Measurements from ENCODE around the gene TASP1.
A peak's percentile ranks its signal among the peaks of the same experiment; 100 is the strongest.
"Not testable (repeated sequence)": the region's sequence is repeated elsewhere in the genome, so short reads cannot be mapped to it uniquely, and the experiment has no call there.

The TASP1 gene, protein sequence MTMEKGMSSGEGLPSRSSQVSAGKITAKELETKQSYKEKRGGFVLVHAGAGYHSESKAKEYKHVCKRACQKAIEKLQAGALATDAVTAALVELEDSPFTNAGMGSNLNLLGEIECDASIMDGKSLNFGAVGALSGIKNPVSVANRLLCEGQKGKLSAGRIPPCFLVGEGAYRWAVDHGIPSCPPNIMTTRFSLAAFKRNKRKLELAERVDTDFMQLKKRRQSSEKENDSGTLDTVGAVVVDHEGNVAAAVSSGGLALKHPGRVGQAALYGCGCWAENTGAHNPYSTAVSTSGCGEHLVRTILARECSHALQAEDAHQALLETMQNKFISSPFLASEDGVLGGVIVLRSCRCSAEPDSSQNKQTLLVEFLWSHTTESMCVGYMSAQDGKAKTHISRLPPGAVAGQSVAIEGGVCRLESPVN

DNA sequence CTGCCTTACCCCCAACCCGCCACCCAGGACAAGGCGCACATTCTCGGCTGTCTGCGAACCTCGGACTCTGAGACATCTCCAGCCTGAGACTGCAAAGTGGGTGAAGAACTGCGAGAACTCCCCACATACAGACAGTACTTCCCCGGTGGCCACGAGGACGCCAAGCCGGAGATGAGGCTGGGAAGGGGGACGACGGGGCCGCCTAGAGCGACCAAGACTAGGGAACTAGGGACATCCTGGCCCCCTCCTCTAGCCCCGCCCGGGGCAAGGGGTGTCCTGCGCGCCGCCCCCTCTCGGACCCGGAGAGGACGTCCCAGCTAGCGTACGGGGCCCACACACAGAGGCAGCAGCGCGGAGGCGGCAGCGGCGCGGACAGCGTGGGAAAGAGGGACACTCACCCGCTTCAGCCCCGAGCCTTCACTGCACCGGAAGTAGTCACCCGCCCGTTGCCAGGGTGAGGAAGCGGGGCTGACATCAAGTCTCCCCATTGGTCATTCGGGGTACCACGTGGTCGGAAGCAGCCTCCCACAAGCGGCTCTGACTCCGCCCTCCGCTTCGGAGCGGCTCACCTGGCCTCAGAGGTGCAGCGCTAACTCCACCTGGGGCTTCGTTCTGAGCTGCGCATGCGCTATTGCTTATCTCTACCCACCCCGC lies at the start of gene TASP1:
TASP1 (minus strand) TSS at position 437 of the 654 bp plus-strand sequence. CDS start 8,854 bp downstream, outside the sequence.
- H3K4me3 ChIP-seq, result peak within 1 kb of the TSS; percentile 65 to 96 (median 87)
- peak within 1 kb of the TSS in 20 of 21 experiments; percentile 40 to 94 (median 86) for H3K27ac ChIP-seq

DNA sequence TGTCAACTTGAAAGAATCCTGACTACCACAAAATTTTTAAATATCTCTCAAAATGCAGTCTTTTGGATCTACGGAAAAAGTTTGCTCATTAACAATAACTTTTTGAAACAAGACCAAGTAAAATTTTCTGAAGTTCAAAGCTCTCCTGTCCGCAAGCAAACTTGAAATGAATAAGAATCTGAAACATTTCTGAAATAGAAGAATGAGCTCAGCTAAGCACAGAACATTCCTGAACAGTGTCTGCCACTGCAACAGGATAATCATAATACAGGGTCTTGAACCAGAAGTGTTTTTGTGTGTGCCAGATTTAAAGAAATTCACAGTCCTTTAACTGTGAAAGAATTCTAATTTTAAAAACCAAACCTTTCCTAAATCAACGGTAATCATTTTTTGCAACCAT lies 49.1 kb upstream of the TASP1 start:
- peak overlapping the region in 1 of 21 experiments; percentile 36 for H3K27ac ChIP-seq

DNA sequence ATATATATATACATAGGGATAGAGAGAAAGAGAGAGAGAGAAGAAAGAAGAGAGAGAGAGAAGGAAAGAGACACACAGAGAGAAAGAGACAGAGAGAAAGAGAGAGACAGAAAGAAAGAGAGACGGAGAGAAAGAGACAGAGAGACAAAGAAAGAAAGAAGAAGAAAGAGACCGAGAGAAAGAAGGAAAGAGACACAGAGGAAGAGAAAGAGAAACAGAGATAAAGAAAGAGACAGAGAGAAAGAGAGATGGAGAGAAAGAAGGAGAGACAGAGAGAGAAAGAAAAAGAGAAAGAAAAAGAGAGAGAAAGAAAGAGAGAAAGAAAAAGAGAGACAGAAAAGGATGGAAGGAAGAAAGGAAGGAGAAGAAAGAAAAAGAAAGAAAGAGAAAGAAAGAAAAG lies 46.9 kb upstream of the TASP1 start:
- Histone ChIP-seq H3K4me3 (no peak overlapping the region), H3K27ac (no peak overlapping the region)

More for the DNA sequence above, 49.1 kb upstream of the TASP1 start:
- no peak overlapping the region for H3K4me3 ChIP-seq

DNA sequence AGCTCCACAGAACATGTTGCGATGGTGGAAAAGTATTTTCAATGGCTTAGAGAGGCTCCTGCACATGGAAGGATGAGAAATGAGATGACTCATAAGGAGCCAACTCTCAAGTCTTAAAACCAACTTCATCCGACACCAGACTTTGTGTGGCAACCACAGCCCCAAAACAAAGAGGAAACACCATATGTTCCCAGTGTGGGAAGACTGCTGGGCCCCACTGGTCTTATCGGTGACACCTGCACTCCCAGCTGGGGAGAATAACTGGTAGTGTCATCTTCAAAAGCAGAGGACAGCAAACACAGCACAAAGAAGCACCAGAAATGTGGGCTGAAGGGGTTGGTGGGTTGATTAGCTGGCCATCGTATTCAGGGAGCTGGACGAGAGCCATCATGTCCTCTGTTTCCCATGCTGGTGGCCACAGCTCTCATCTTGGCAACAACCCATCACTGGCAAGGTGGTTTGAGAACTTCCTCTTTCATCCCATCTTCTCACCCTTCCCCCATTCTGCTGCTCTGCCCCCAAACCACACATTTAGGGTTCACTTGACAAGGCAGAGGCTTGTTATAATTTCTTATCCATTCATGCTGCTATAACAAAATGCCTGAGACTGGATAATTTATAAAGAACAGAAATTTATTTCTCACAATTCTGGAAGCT lies 46.0 kb upstream of the TASP1 start:
- H3K27ac ChIP-seq, result no peak overlapping the region
- H3K4me3 ChIP-seq, result no peak overlapping the region

DNA sequence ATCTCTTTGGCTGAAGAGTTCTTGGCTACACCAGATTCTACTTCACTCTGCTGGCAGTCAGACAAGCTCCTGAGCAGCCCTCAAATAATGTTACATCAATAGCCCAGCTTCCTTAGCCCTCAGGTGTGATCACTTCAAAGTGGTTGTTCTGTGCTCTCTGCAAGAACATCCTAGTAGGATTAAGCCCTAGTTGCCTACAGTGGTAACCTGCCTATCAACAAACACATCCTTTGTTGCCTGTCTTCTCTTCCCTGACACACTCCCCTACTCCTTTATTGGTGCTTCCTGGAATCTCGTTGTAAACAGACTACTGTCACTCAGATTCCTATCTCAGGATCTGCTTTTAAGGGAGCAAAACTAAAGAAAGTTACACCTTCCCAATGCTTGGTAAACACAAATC lies 45.1 kb upstream of the TASP1 start:
- H3K4me3 ChIP-seq, result no peak overlapping the region

DNA sequence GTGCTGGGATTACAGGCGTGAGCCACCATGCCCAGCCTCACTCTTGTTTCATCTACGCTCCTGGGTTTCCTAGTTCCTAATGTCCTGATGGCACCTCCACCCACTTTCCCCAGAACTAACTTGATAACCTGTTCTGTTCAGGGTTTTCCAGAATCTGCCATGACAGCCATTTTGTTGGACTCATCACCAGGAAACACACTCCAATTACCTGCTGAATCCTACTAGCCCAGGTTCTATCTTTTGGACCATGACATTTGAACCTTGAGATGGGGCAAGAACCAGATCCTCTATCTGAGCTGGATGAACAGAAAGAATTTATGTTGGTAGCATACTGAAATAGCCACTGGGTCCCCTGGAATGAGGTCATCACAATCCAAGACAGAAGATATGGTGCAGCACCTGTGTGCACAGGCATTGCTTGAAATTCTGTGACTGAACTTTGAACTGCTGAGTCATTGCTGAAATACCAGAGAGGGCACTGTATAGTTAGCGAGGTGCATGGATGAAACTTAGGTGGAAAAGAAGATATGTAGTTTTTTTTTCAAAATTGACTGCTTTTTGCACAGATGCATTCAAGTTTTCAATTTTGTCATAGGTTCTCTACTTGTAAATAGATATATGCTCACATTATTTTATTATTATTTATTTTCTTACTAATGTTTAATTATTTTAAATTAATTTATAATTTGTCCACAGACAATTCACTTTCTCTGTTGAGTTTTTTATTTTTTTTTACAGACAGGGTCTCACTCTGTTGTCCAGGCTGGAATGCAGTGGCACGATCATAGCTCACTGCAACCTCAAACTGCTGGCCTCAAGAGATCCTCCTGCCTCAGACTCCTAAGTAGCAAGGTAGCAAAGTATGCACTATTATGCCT lies 42.8 kb upstream of the TASP1 start:
- H3K27ac ChIP-seq, result no peak overlapping the region
- H3K4me3 ChIP-seq, result no peak overlapping the region

More for the DNA sequence above, 45.1 kb upstream of the TASP1 start:
- no peak overlapping the region for H3K27ac ChIP-seq

DNA sequence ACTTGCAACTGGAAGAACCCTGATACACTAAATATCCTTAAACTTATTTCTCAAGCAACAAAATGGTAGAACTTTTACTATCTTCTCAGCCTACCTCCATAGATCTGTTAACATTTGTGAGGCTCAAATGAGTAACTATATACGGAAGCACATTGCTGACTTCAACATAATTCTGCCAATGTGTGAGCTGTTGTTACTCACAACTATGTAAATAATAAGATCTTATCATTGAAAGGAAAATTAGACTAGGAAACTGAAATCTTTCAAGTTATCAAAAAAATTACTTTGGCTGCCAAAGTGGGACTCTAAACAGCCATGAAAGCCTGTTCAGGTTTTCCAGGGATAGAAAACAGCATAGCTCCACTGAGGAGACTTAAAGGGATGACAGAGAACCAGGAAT lies 40.2 kb upstream of the TASP1 start:
- H3K4me3 ChIP-seq, result no peak overlapping the region
- no peak overlapping the region for H3K27ac ChIP-seq

DNA sequence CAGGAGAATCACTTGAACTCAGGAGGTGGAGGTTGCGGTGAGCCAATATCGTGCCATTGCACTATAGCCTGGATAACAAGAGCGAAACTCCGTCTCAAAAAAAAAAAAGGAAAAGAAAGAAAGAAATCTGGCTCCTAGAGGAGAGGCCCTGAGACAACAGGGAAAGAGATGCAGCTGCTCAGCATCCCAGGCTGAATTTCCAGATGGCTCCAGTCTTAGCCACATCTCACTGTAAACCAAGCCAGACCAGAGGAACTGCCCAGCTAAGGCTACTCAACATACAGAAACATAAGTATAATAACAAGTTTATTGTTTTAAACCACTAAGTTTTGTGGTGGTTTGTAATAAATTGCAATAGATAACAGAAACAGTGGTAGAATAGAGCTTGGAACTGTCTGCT lies 38.5 kb upstream of the TASP1 start:
- Histone ChIP-seq H3K4me3 (no peak overlapping the region), H3K27ac (no peak overlapping the region)

DNA sequence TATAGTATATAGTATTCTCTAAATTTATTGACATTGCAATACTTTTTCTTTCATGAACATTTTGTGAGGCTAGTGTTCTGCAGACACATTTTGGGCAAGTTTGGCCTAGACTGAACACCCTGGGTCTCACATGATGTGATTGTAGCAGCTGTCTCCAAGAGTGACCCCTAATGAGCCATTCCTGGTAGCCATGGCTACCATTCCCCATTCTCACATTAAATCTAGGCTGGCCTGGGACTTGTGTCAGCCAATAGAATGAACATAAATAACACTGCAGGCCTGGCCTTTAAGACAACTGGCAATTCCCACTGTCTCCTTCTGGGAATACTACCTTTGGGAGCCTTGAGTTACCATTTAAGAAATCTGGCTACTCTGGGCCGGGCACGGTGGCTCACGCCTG lies 38.0 kb upstream of the TASP1 start:
- H3K4me3 ChIP-seq, result no peak overlapping the region
- no peak overlapping the region for H3K27ac ChIP-seq

DNA sequence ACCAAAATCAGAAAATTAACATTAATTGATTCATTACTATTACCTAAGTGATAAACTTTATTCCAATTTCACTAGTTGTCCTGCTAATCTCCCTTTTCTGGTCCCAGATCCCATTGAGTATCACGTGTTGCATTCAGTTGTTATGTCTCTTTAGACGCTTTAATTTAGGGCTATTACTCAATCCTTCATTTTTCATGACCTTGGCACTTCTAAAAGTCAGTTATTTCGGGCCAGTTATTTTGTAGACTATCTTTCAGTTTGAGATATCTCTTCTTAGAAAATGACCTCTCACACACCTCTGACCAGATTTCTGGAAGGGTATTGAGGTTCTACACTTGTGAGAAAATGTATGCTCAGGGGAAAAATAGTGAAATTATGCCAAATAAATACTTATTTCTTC lies 34.0 kb upstream of the TASP1 start:
- H3K27ac ChIP-seq, result peak overlapping the region in 4 of 21 experiments; percentile 38 to 75 (median 50)

DNA sequence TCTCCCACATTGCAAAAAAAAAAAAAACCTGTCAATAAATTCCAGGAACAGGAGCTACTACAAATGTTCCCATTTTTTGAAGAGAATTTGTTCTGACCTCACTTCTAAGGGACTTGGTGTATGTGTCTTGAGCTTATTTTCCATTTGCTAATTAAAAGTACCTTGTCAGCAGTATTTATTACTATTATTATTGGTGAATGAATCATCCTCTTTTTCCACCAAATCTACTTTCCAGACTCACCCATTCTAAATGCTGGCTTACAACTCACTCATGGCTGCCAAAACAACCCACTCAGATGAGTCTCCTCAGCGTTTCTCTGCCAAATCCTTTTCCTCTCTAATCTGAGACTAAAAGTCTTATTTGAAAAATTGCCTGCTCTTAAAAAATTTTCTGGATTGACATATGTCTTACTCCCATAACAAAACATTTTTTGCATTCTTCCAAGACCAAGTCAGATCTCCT lies 33.2 kb upstream of the TASP1 start:
- H3K4me3 ChIP-seq, result no peak overlapping the region
- peak overlapping the region in 6 of 21 experiments; percentile 3 to 77 (median 47) for H3K27ac ChIP-seq

More for the DNA sequence above, 34.0 kb upstream of the TASP1 start:
- H3K4me3 ChIP-seq, result no peak overlapping the region

DNA sequence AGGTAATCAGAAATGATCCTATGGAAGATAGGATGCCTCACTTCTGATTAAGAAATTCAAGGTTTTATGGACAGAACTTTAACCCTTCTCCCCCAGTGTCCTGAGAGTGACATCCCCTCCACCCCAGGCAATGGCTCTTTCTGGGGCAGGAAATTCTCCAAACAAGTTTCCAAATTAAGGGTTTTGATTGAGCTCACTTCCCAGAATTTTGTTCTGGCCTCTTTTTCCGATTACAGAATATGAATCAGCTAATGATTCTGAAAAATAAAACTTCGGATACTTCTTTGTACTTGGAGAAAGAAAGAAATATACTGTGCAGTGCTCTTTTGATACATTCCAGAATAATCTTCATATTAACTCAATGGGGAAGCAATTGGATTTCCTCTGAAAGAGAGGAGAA lies 32.8 kb upstream of the TASP1 start:
- Histone ChIP-seq H3K27ac (peak overlapping the region in 9 of 21 experiments; percentile 5 to 77 (median 41)), H3K4me3 (no peak overlapping the region)

DNA sequence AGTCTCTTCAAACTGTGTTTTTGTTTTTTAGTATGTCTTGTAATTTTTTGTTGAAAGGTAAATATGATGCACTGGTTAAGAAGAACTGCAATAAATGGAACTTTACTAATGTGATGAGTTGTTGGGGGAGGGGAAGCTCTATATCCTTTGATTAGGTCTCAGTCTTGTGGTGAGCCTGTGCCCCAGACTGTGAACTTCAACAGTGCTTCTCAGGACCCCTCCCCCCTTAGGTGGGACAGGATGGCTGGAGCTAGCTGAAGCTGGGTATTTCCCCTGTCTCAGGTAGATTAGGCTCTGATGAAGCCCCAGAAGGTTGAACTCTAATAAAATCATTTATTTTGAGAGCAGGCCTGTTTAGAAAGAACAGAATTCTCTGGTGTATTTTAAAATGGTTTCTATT lies 31.4 kb upstream of the TASP1 start:
- peak overlapping the region in 2 of 21 experiments; percentile 41 to 75 for H3K27ac ChIP-seq

DNA sequence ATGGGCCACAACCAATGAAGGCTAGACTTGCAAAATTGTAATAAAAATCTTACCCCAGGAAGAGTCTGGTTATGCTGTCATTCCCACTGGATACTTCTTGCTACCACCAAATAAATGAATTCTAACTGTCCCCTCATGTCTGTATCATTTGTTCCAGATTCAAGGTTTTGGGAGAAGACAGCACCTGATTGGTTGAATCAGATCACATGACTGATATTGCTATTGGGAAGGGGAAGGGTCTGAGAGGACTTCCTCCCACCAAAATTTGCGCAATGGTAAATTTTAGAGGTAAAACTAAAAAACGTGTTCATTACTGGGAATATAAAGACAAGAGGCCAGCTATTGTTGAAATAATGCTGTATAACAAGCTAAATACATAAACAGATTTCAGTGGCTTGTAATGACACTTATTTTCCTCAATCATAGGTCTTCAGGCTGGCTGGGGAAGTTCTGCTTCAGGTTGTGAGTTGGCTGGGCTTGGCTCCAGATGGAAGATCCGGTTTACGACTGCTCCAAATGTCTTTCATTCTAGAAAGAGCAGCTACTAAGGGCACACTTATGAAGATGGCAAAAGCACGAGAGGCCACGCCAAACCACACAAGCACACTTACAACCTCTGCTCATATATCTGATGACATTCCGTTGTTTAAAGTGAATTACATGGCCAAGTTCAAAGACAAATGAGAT lies 27.1 kb upstream of the TASP1 start:
- Histone ChIP-seq H3K27ac (no peak overlapping the region), H3K4me3 (no peak overlapping the region)

More for the DNA sequence above, 31.4 kb upstream of the TASP1 start:
- H3K4me3 ChIP-seq, result no peak overlapping the region

DNA sequence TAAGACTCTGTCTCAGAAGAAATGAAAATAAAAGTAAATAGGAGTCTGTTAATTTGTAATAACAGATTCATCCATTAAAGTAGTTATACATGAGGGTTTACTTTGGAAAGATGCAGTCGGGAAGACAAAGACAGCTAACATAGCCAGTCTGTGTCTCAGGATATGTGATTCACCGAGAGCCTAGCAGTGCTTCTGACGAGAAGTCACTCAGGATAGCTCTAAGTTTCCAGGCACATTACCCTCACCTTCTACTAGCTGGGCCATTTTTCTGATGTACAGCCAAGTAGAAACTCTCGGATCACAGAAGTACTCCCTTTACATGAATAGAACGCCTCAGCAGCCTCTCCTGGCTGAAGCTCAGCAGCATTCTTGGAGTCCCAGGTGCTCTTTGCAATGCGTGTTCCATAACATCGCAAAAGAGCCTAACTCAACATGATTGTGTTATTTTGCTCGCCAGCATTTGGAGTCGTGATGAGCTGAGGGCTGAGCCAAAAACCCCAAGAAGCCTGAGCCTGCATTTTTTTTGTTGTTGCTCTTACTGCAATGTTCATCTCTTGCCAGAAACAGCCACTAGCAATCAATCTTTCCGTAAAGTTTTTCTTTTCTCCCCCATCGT lies 22.4 kb upstream of the TASP1 start:
- Histone ChIP-seq H3K27ac (peak overlapping the region in 2 of 21 experiments; percentile 5 to 25), H3K4me3 (no peak overlapping the region)

DNA sequence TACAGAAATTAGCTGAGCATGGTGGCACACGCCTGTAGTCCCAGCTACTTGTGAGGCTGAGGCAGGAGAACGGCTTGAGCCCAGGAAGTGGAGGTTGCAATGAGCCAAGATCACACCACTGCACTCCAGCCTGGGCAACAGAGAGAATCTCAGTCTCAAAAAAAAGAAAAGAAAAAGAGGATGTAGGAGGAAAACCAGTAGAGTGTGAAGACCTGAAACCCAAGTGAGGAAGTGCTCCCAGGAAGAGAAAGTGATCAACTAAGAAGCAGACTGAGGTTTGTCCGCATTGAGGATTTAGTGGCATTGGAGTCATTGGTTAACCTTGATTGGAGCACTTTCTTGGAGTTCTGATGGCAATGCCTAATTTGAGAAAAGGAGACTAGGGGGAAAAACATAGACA lies 20.6 kb upstream of the TASP1 start:
- Histone ChIP-seq H3K27ac (no peak overlapping the region), H3K4me3 (no peak overlapping the region)

DNA sequence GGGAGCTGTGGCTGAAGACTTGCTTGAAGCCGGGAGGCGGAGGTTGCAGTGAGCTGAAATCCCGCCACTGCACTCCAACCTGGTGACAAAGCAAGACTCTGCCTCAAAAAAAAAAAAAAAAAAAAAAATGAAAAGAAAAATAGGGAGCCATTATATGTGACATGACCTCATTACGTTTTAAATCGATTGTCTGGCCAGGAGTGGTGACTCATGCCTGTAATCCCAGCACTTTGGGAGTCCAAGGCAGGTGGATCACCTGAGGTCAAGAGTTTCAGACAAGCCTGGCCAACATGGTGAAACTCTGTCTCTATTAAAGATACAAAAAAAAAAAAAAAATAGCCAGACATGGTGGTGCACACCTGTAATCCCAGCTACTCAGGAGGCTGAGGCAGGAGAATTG lies 19.3 kb upstream of the TASP1 start:
- H3K27ac ChIP-seq, H3K4me3 ChIP-seq: not testable (repeated sequence)

DNA sequence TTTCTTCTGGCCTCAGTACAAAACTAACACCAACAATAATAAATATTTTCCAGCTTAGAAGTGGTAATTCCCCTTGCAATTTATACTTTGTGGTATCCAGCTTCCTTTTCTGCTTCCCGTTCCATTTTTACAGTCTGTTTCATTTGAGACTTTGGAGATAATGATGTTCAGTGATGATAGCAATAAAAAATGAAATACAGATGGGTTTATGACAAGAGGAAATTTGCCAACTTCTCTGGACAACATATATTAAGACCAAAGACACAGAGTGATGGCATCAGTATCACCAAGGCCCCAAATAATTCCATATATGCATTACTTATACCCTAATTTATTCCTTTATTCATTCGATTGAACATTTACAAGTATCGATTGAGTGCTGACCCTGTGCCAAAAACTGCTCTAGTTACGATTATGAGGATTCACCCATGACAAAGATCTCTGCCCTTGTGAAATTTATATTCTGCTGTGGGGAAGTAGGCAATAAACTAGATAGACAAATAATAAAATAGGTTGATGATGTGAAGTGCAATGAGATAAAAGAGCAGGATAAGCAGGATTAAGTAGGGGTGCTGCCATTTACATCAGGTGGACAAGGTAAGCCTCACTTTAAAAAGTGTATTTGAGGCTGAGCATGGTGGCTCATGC lies 18.1 kb upstream of the TASP1 start:
- no peak overlapping the region for H3K27ac ChIP-seq
- no peak overlapping the region for H3K4me3 ChIP-seq
